Caki2 (cell line): ENCODE measurements around the gene MAN1B1. TPM values are rescaled to one million over a fixed set of nuclear protein-coding genes. Genes with fewer than 3 reads are reported as not detected.

Source experiments
- DNase-seq: peaks from one replicate; pipeline ENCODE4 v3.0.0-alpha.2; 2015; ENCODE audit warnings: low read depth
- in situ Hi-C: cut with HindIII; loops from 2 replicates; pipeline ENCODE4 v1.10.0; 2016; ENCODE audit warnings: low sequenced_read_pairs, low pct_unique_long_range_greater_than_20kb, mixed read lengths
- total RNA-seq: library from RNA; depleted of rRNA; stranded (reverse); fragments of >200 nt; shearing (Covaris generic); gene quantifications from 2 replicates; pipeline ENCODE4 v1.2.3, GENCODE V29; 2014; ENCODE audit warnings: low replicate concordance; rRNA removed

The MAN1B1 gene
- total RNA-seq, result 52.2 and 79.4 TPM in 2 replicates

- in situ Hi-C loops, result no loop called here
- DNase-seq, result peak; percentile 99
Observed at GRCh38 chr9:137086531-137087408, at the start of gene MAN1B1. Gene MAN1B1 (plus strand): TSS chr9:137086985. CDS start chr9:137087000, 15 bp downstream.

DNA sequence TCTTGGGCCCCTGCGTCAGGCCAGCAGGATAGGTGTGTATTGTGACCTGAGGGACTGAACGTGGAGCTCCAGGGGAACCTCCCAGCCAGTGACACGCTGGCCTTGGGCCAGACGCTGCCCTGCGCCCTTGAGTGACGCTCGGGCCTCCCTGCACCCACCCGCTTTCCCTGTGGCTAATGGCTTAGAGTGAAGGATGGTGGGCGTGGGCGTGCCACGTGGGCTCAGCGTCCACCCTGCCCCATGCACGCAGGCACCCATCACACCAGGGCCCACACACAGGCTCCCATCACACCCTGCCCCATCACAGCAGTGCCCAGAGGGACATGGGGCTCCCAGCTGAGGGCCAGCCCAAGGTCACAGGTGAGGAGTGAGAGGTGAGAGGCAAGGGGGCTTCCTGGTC is 49.8 kb upstream of the MAN1B1 start:
- in situ Hi-C loops, result no loop called here
- no peak for DNase-seq

GRCh38 chr9:137037483-137037882 is 49.3 kb upstream of the MAN1B1 start:
- in situ Hi-C loops, result no loop called here
- no peak for DNase-seq

- DNase-seq, result no peak
- in situ Hi-C loops, result no loop called here
Observed at GRCh38 chr9:137038916-137039315, 47.9 kb upstream of the MAN1B1 start.

GRCh38 chr9:137039611-137040366 is 47.0 kb upstream of the MAN1B1 start:
- in situ Hi-C loops, result no loop called here
- DNase-seq, result no peak

- in situ Hi-C loops, result no loop called here
- no peak for DNase-seq
Observed at GRCh38 chr9:137040568-137040967, 46.2 kb upstream of the MAN1B1 start.

DNA sequence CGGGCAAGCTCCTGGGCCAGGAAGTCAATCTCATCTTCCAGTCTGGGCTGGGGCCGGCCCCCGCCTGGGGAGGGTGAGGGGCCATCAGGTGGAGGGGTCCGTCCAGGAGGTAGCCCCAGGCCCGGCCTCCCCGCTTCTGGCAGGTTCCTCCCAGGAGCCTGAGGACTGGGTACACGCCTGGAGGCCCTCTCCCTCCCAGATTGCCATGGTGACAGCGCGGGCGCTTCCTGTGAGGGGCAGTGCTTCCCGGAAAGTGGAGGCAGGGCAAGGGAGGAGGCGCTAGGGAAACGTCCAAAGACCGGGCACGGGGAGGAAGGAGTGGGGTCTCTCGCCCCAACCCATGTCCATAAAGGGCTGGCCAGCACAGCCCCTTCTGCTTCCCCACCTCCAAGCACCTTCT is 45.7 kb upstream of the MAN1B1 start:
- in situ Hi-C loops, result no loop called here
- DNase-seq, result no peak

DNA sequence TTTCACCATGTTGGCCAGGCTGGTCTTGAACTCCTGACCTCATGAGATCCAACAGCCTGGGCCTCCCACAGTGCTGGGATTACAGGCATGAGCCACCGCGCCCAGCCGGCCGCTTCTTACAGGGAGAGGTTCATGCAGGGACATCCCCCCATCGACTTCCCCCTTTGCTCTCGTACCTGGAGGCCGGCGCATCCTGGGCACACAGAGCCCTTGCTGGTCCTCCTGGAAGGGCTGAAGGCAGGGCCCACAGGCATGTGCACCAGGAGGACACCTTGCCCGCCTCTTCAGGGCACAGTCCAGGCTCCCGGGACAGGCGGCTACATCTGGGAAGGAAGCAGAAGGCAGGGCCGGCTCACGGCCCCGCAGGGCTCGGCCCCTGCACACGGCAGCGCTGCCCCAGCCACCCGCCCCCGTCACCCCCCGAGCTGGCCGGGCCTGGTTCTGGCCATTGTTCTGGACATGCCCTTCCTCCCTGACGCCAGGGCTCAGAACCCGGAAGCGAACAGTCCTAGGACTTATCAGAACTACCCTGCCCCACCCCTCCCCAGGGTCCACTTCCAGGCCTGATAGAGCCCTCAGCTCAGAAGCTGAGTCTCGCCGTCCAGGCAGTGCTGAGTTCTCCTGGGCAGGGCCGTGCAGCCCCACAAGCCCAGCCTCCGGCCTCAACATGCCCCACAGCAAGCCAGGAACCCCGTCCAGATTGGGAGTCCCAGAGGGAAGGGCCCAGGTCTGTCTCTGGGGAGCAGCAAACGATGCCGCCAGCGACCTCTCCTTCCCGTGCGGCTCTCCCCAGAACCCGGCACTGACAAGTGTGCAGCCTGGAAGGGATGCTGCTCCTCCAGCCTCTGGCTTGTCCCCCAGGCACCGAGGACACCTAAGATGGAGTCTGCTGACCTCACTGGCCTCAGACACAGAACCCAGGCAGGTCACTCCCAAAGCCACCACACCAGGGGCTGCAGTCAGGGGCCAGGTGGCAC is 43.7 kb upstream of the MAN1B1 start:
- in situ Hi-C loops, result no loop called here
- DNase-seq, result no peak

DNA sequence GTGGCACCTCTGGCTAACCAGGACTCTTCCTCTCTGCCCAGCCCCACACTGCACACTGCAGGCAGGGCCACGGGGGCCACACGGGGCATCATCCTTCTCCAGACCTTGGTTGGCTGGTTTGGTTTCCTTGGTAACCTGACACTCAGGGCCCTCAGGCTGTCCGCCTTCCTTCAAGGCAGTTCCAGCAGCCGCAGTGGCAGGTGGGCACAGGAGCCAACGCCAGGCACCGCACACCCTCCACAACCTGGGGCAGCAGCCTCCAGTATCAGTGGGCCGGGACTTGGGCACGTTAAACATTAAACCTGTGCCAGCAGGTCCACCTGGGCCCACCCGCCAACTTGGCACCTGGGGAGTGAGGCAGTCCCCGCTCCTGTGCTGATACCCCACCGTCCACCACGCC is 42.7 kb upstream of the MAN1B1 start:
- in situ Hi-C loops, result no loop called here

GRCh38 chr9:137044502-137045177 is 42.1 kb upstream of the MAN1B1 start:
- in situ Hi-C loops, result no loop called here
- DNase-seq, result peak; percentile 29

More for the DNA sequence above, 42.7 kb upstream of the MAN1B1 start:
- DNase-seq, result no peak

GRCh38 chr9:137045294-137046087 is 41.3 kb upstream of the MAN1B1 start:
- no peak for DNase-seq
- in situ Hi-C loops, result no loop called here

DNA sequence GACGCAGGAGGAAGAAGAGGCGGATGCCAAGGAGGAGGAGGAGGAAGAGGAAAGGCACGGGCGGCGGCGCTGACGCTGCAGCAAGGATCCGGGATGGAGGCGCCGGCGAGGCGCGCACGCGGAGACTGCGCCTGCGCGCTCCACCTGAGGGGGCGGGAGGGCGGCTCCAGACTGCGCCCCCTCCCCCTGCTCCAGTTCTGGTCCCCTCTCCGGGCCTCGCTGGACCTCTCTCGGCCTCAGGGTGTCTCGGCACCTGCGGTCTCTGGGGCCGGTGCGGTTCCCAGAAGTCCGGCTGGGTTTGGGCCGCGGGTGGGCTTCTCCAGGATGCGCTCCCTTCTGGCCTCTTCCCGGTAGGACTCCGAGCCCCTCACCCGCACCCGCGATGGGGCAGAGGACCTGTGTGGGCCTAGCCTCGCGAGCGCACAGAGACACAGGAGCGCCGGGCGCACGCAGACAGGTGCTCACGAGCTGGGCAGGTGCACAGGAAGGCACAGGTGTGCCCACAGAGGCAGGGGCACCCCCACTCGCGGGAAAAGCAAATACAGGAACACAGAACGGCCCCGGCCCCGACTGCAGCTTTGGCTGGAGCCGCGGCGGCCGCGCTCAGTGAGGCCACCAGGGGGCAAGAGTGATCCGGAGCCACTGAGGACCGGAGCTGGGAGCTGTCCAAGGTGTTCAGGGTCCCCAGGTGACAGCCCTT is 40.5 kb upstream of the MAN1B1 start, which contains the start of gene NPDC1:
Gene NPDC1, minus strand, starts transcription at position 90 of the 700 bp plus-strand sequence. CDS start 188 bp downstream, outside the sequence.
- in situ Hi-C loops, result no loop called here
- DNase-seq, result peak; percentile 79

DNA sequence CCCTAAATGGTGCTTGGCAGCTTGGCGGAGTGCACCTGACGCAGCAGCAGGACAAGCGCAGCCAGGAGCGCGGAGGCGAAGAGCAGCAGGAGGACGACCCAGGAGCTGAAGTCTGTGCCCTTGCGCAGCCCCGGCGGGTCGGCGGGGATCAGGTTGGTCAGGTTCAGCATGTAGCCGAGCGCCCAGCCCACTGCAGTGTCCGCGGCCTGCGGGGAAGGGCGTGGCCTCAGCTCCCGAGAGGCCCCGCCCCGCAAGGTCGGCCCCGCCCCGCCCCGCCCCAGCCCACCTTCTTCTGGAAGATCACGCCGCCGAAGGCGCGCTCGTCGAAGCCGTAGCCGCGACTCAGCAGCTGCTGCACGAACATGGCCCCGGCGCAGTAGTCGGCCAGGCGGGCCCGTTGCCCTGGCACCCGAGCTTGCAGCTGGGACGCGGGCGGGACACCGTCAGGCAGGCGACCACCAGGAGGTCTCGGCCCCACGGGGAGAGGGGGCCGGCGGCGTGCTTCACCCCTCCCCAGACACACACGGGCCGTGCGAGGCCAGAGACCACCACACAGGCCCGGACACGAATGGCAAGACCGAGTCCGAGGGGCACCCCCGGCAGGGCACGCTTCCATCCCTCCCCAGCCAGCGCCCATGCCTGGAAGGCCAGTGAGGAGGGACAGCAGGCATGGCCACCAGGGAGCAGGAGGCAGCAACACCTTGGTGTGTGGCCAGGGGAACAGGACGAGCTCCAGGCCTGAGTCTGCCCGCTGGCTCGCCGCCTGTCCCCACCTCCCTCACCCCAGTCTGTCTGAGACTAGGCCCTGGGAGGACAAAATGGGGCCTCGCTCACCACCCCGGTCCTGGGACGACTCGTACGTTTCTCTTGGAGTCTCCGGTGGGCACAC is 37.9 kb upstream of the MAN1B1 start:
- DNase-seq, result no peak
- in situ Hi-C loops, result no loop called here

DNA sequence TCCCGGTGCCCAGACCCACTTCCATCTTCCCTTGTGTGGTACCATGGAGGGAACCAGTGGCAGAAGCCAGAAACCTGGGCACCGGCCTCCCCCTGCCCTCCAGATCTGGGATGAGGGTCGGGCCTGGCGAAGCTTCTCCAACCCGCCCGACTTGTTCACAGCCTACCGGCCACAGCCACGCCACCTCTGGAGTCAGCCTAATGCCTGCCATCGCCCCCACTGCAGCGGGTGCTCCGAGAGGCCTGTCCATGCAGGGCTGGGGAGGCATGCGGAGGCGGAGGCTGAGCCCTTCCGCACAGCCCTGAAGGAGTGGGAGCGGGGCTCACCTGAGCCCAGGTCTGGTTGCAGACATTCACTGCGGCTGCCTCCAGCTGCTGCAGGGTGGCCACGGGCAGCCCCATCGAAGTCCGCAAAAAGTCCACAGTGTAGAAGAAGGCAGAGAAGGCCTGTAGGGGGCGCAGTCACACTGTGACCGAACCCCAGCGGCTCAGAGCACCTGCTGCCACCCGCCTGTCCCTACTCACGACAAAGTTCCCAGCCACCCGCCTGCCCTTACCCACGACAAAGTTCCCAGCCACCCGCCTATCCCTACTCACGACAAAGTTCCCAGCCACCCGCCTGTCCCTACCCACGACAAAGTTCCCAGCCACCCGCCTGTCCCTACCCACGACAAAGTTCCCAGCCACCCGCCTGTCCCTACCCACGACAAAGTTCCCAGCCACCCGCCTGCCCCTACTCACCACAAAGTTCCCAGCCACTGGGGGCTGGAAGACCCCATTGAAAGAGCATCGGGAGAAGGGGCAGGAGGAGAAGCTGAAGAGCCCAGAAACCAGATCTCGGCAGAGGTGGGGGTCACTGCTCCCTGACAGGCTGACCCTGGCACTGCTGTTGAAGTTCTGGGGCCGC is 37.0 kb upstream of the MAN1B1 start:
- DNase-seq, result no peak
- in situ Hi-C loops, result no loop called here
